Natural killer cell (primary cell): ENCODE measurements around the gene DICER1. TPM values are rescaled to one million over a fixed set of nuclear protein-coding genes. Genes with fewer than 3 reads are reported as not detected.

ENCODE experiments used
- ATAC-seq, 3 donors: fragments of 150-1000 bp in 2 of 3; fragments of 200-7000 bp in 1 of 3; cut with Tn5 transposase; 1 replicate in 1 of 3; 2 replicates in 2 of 3; pipeline ENCODE4 v1.10.0; 2021; ENCODE audit warnings: mild to moderate bottlenecking in 2 of 3, moderate library complexity in 2 of 3
- DNase-seq, 2 donors: peaks; one replicate each; pipeline versions ENCODE4 v3.0.0 to v3.0.0-alpha.2; 2013 to 2021; ENCODE audit warnings: mixed read lengths in 1 of 2
- H3K27ac ChIP-seq: one replicate; pipeline ENCODE4 v1.5.1; 2013; ENCODE audit warnings: mild to moderate bottlenecking, low read length
- H3K27me3 ChIP-seq: one replicate; pipeline ENCODE4 v1.6.1; 2013; ENCODE audit warnings: low read length; ENCODE audit not compliant: control insufficient read depth, insufficient read depth
- H3K36me3 ChIP-seq: one replicate; pipeline ENCODE4 v1.6.1; 2013; ENCODE audit warnings: low read length; ENCODE audit not compliant: control insufficient read depth, insufficient read depth
- H3K4me1 ChIP-seq: one replicate; pipeline ENCODE4 v1.6.1; 2013; ENCODE audit warnings: low read length; ENCODE audit not compliant: control insufficient read depth, insufficient read depth
- H3K4me3 ChIP-seq: one replicate; pipeline ENCODE4 v1.5.1; 2013; ENCODE audit warnings: low read length
- H3K9me3 ChIP-seq: one replicate; pipeline ENCODE4 v1.6.1; 2013; ENCODE audit warnings: low read length; ENCODE audit not compliant: control insufficient read depth, insufficient read depth
- H3K27ac Mint-ChIP-seq, 2 donors: one replicate each; pipeline ENCODE4 v1.8.0; 2022; ENCODE audit warnings: mild to moderate bottlenecking in 2 of 2, mixed read lengths in 2 of 2, moderate library complexity in 1 of 2
- H3K27me3 Mint-ChIP-seq, 2 donors: one replicate each; pipeline ENCODE4 v1.8.0; 2022; ENCODE audit warnings: low read depth in 2 of 2, mixed read lengths in 2 of 2
- H3K36me3 Mint-ChIP-seq: one replicate; pipeline ENCODE4 v1.8.0; 2022; ENCODE audit warnings: mixed read lengths
- H3K4me1 Mint-ChIP-seq, 2 donors: one replicate each; pipeline ENCODE4 v1.8.0; 2022; ENCODE audit warnings: mixed read lengths in 2 of 2
- H3K4me3 Mint-ChIP-seq: one replicate; pipeline ENCODE4 v1.8.0; 2022; ENCODE audit warnings: mild to moderate bottlenecking, moderate library complexity, mixed read lengths
- H3K9me3 Mint-ChIP-seq, 2 donors: one replicate each; pipeline ENCODE4 v1.8.0; 2022; ENCODE audit warnings: mixed read lengths in 2 of 2
- CTCF ChIP-seq: fragments of 200-600 bp; IDR thresholded peaks from one replicate; pipeline ENCODE4 v1.8.0; 2022; ENCODE audit warnings: antibody characterized with exemption
- WGBS: methylation state at CpG from one replicate; pipeline ENCODE4 v1.1.7; 2013; ENCODE audit warnings: missing lambda C conversion rate; ENCODE audit not compliant: insufficient coverage; 5-methylcytosine and 5-hydroxymethylcytosine counted together
- intact Hi-C: fragments of 100-400 bp; cut with micrococcal nuclease; formaldehyde crosslinking; loops from one replicate; pipeline ENCODE4 v1.14.2; 2022
- total RNA-seq, 4 donors: library from RNA; stranded (reverse); fragments of 120-200 nt in 1 of 4; gene quantifications; one replicate each; pipeline versions ENCODE4 v1.2.3 to v1.2.4, GENCODE V29; 2013 to 2022

Gene DICER1
- total RNA-seq, 3 donors from 2014 or later (not counting 1 experiment from before 2014, with no cell fraction given): 47.7 to 59.3 (median 52.9) TPM

- DNase-seq (no peak), ATAC-seq (no peak)
- H3K9me3 ChIP-seq: peaks cover 3% of the 10 kb centered on the region
- no peaks in the 10 kb centered on the region for H3K4me1 ChIP-seq
- no peak for TF ChIP-seq CTCF
- Mint-ChIP-seq H3K27me3 (no peaks in the 10 kb centered on the region), H3K36me3 (peaks cover 11% of the 10 kb centered on the region), H3K4me1 (peaks cover 65 to 70% of the 10 kb centered on the region in 2 donors), H3K4me3 (no peak overlapping the region), H3K27ac (no peak overlapping the region), H3K9me3 (peaks cover 5% of the 10 kb centered on the region in 2 donors)
- H3K36me3 ChIP-seq: no peaks in the 10 kb centered on the region
- H3K27me3 ChIP-seq: no peaks in the 10 kb centered on the region
- H3K4me3 ChIP-seq: no peak overlapping the region
- no peak overlapping the region for H3K27ac ChIP-seq
- WGBS: 83% methylated on average over 10 of the region's 10 CpGs
- intact Hi-C loops: no loop called here
These were observed 11.1 kb downstream of the DICER1 start for GRCh38 chr14:95146079-95146771.

DNA sequence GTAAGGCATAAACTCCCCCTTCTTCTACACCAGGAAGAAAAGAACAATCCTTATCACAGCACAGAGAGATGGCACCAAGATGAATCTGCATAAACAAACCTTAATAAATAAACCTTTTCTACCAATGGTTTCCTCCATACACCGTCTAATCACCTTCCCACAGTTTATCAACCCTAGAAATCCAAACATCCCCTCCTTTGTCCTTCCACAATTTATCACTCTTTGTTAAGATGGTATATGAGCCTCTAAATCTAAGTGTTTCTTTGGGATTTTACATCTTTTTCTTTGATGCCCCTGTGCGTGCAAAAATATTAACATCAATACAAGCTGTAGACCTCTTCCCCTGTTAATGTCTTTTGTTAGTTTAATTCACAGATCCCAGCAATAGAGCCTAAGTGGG lies 12.5 kb downstream of the DICER1 start:
- H3K4me1 Mint-ChIP-seq: peaks cover 61 to 72% of the 10 kb centered on the region in 2 donors

DNA sequence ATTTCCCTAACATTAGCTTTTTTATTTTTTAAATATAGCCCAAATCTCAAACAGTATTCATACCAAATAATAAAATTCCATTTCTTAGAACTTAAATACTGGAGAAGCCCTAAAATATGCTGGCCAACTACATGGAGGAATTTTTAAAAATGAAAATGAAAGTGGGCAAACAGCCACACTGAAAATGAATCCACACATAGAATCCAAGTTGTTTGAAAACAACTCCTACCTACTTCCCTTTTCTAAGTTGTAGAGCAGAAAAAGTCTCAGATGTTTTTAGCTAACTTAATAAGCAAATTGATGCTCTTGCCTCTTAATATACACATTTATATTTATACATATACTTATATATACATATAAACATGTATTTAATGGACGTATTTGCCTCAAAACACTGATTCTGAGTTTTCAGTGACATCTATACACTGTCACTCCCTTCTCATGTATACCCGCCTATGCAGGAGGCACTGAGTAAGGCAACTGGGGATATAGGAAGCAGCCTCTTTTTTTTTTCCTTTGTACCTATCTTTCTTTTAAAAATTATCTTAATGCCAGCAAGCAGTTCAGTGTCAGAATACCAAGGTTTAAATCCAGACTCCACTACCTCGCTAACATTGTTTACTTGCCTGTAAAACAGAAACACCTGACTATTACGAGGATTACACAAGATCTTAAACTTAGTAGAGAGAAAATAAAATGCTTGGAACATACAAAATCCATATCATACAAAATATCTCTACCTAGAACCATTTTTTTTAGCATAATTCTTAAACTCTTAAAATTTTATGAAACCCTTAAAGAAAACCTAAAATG lies 13.3 kb downstream of the DICER1 start:
- Histone ChIP-seq H3K27ac (no peak overlapping the region), H3K27me3 (no peaks in the 10 kb centered on the region), H3K4me1 (no peaks in the 10 kb centered on the region), H3K4me3 (no peak overlapping the region), H3K36me3 (peaks cover 2% of the 10 kb centered on the region), H3K9me3 (peaks cover 3% of the 10 kb centered on the region)
- peaks cover 61 to 75% of the 10 kb centered on the region in 2 donors for H3K4me1 Mint-ChIP-seq
- H3K27me3 Mint-ChIP-seq: no peaks in the 10 kb centered on the region
- peak overlapping the region in 1 of 2 donors; percentile 40 for H3K27ac Mint-ChIP-seq
- no peak for ATAC-seq
- DNase-seq: no peak
- 62% methylated on average over 2 of the region's 4 CpGs for WGBS
- H3K4me3 Mint-ChIP-seq: no peak overlapping the region
- intact Hi-C loops: no loop called here
- TF ChIP-seq CTCF: no peak
- peaks cover 11% of the 10 kb centered on the region for H3K36me3 Mint-ChIP-seq
- H3K9me3 Mint-ChIP-seq: peaks cover 5% of the 10 kb centered on the region in 2 donors

More for the DNA sequence above, 12.5 kb downstream of the DICER1 start:
- Mint-ChIP-seq H3K27me3 (no peaks in the 10 kb centered on the region), H3K27ac (peak overlapping the region; percentile 7 to 47), H3K9me3 (peaks cover 5% of the 10 kb centered on the region in 2 donors), H3K36me3 (peaks cover 11% of the 10 kb centered on the region), H3K4me3 (peak overlapping the region; percentile 14)
- H3K4me1 ChIP-seq: no peaks in the 10 kb centered on the region
- intact Hi-C loops: no loop called here
- 100% methylated on average over 1 of the region's 2 CpGs for WGBS
- no peak overlapping the region for H3K4me3 ChIP-seq
- DNase-seq (no peak), ATAC-seq (no peak)
- H3K27me3 ChIP-seq: no peaks in the 10 kb centered on the region
- peaks cover 3% of the 10 kb centered on the region for H3K9me3 ChIP-seq
- H3K36me3 ChIP-seq: peaks cover 2% of the 10 kb centered on the region
- TF ChIP-seq CTCF: no peak
- H3K27ac ChIP-seq: no peak overlapping the region
